ENCODE data around the gene CTR9.

GRCh38 chr11:10807493-10808234, 56.6 kb downstream of the CTR9 start:
- no peak for TF ChIP-seq CTCF (conservative IDR thresholded peaks at IDR 0.05; ENCODE audit: low read depth, low read length)
- no peak for TF ChIP-seq EZH2 (IDR thresholded peaks at IDR 0.05; ENCODE audit: low read length, unreplicated experiment)
- no peak for TF ChIP-seq EZH2phosphoT487 (IDR thresholded peaks at IDR 0.05; ENCODE audit: borderline replicate concordance, low read length)

Data from PC-3 (cell line).